SK-N-SH (cell line): ENCODE data around the gene MDM4. TPM values are rescaled to one million over a fixed set of nuclear protein-coding genes. Genes with fewer than 3 reads are reported as not detected.

ENCODE experiments used
- CTCF ChIA-PET: fragments of 300-600, 350-600 bp; formaldehyde crosslinking; extraction: SDS; loops from one replicate; lab custom pipeline; 2021; lab: Yijun Ruan, JAX
- POLR2A ChIA-PET: fragments of 350-600 bp; sonication (Branson Sonifier 250); formaldehyde crosslinking; extraction: SDS; loops from one replicate; lab custom pipeline; 2020; ENCODE audit warnings: antibody characterized with exemption, inconsistent platforms; lab: Yijun Ruan, JAX
- DNase-seq: peaks from one replicate; pipeline ENCODE4 v3.0.0; 2012
- H2AFZ ChIP-seq: fragments of 200-600 bp; sonication (generic); 2 replicates; pipeline ENCODE4 v1.8.1; 2016; ENCODE audit warnings: antibody characterized with exemption, mild to moderate bottlenecking, low read depth
- H3F3A ChIP-seq: fragments of 200-600 bp; sonication (generic); replicated peaks from 2 replicates; pipeline ENCODE3; 2016; ENCODE audit warnings: antibody characterized with exemption, mild to moderate bottlenecking; ENCODE audit not compliant: insufficient read depth
- H3K27ac ChIP-seq, 2 experiments: fragments of 200-500 bp in 1 of 2; fragments of 200-600 bp in 1 of 2; sonication (Bioruptor generic) in 1 of 2; sonication (generic), shearing (Covaris generic) in 1 of 2; 2 replicates each; pipeline versions ENCODE4 v1.5.1 to v1.6.1; 2014 to 2016; ENCODE audit warnings: low read depth in 2 of 2, inconsistent platforms in 1 of 2, low read length in 1 of 2, mild to moderate bottlenecking in 1 of 2, mixed read lengths in 1 of 2
- H3K27me3 ChIP-seq: fragments of 200-600 bp; sonication (generic), shearing (Covaris generic); 2 replicates; pipeline ENCODE4 v1.6.1; 2016; ENCODE audit warnings: mixed run types; ENCODE audit not compliant: insufficient read depth
- H3K36me3 ChIP-seq, 2 experiments: fragments of 200-500 bp in 1 of 2; fragments of 200-600 bp in 1 of 2; sonication (Bioruptor generic) in 1 of 2; sonication (generic) in 1 of 2; replicated peaks in 1 of 2; 2 replicates each; pipeline versions ENCODE3 to v1.5.1; 2014 to 2016; ENCODE audit warnings: low read length in 1 of 2, mild to moderate bottlenecking in 1 of 2; ENCODE audit not compliant: insufficient read depth in 2 of 2, control insufficient read depth in 1 of 2
- H3K4me1 ChIP-seq, 2 experiments: fragments of 200-500 bp in 1 of 2; fragments of 200-600 bp in 1 of 2; sonication (Bioruptor generic) in 1 of 2; sonication (generic), shearing (Covaris generic) in 1 of 2; 2 replicates each; pipeline versions ENCODE4 v1.5.1 to v1.6.1; 2014 to 2016; ENCODE audit warnings: low read depth in 1 of 2, low read length in 1 of 2, mixed run types in 1 of 2; ENCODE audit not compliant: insufficient read depth in 2 of 2, control insufficient read depth in 1 of 2
- H3K4me2 ChIP-seq: fragments of 200-600 bp; sonication (generic), shearing (Covaris generic); 2 replicates; pipeline ENCODE4 v1.6.1; 2017; ENCODE audit warnings: mixed run types
- H3K4me3 ChIP-seq, 2 experiments: fragments of 200-500 bp in 1 of 2; fragments of 200-600 bp in 1 of 2; sonication (Bioruptor generic) in 1 of 2; sonication (generic), shearing (Covaris generic) in 1 of 2; 2 replicates each; pipeline versions ENCODE4 v1.5.1 to v1.8.1; 2014 to 2016; ENCODE audit warnings: low read depth in 2 of 2, inconsistent platforms in 1 of 2, low read length in 1 of 2, mild to moderate bottlenecking in 1 of 2, mixed read lengths in 1 of 2, moderate library complexity in 1 of 2
- H3K79me2 ChIP-seq: fragments of 200-600 bp; sonication (generic); 2 replicates; pipeline ENCODE4 v1.8.1; 2017; ENCODE audit warnings: mild to moderate bottlenecking; ENCODE audit not compliant: insufficient read depth
- H3K9ac ChIP-seq: fragments of 200-600 bp; sonication (generic); 2 replicates; pipeline ENCODE4 v1.6.1; 2017; ENCODE audit warnings: mixed run types
- H3K9me2 ChIP-seq: fragments of 200-600 bp; sonication (generic); 2 replicates; pipeline ENCODE4 v1.6.1; 2017; ENCODE audit warnings: mixed run types
- H3K9me3 ChIP-seq: fragments of 200-600 bp; sonication (generic); 2 replicates; pipeline ENCODE4 v1.6.1; 2017; ENCODE audit warnings: mixed run types, mild to moderate bottlenecking, moderate library complexity
- H4K20me1 ChIP-seq: fragments of 200-600 bp; sonication (generic); 2 replicates; pipeline ENCODE4 v1.6.1; 2017; ENCODE audit warnings: mild to moderate bottlenecking, mixed run types; ENCODE audit not compliant: insufficient read depth
- EP300 ChIP-seq, 2 experiments: IDR thresholded peaks; 2 replicates each; pipeline versions ENCODE4 v1.4.0 to v1.6.1; 2012; ENCODE audit warnings: borderline replicate concordance in 1 of 2, low read depth in 1 of 2, low read length in 1 of 2
- EZH2phosphoT487 ChIP-seq: fragments of 200-600 bp; sonication (generic); IDR thresholded peaks from 2 replicates; pipeline ENCODE4 v1.6.1; 2017; ENCODE audit warnings: low read depth, mixed run types, mild to moderate bottlenecking, antibody characterized with exemption, moderate library complexity, borderline replicate concordance
- GABPA ChIP-seq: IDR thresholded peaks from 2 replicates; pipeline ENCODE4 v1.4.0; 2012; ENCODE audit warnings: low read depth, mild to moderate bottlenecking
- IRF3 ChIP-seq: fragments of 150-350 bp; IDR thresholded peaks from 2 replicates; pipeline ENCODE4 v1.6.1; 2016; ENCODE audit warnings: mild to moderate bottlenecking, low read depth, low read length
- MEF2A ChIP-seq: IDR thresholded peaks from 2 replicates; pipeline ENCODE4 v1.4.0; 2012; ENCODE audit warnings: low read depth, borderline replicate concordance
- MXI1 ChIP-seq: IDR thresholded peaks from 2 replicates; pipeline ENCODE4 v1.6.1; 2012; ENCODE audit warnings: mild to moderate bottlenecking, low read depth, low read length, improper control_type of control experiment
- PBX3 ChIP-seq: IDR thresholded peaks from 2 replicates; pipeline ENCODE4; 2012
- REST ChIP-seq: IDR thresholded peaks from 2 replicates; pipeline ENCODE4 v1.6.1; 2012; ENCODE audit warnings: mild to moderate bottlenecking, low read depth, low read length, moderate library complexity
- RFX5 ChIP-seq: IDR thresholded peaks from 2 replicates; pipeline ENCODE4 v1.6.1; 2012; ENCODE audit warnings: mild to moderate bottlenecking, improper control_type of control experiment, low read length
- RXRA ChIP-seq: IDR thresholded peaks from 2 replicates; pipeline ENCODE4 v1.4.0; 2012; ENCODE audit warnings: low read depth, mild to moderate bottlenecking, borderline replicate concordance
- SMC3 ChIP-seq: IDR thresholded peaks from 2 replicates; pipeline ENCODE4 v1.6.1; 2012; ENCODE audit warnings: low read depth, low read length, improper control_type of control experiment
- TCF12 ChIP-seq: IDR thresholded peaks from 2 replicates; pipeline ENCODE4 v1.4.0; 2012
- TEAD4 ChIP-seq: IDR thresholded peaks from 2 replicates; pipeline ENCODE4 v1.4.0; 2012; ENCODE audit warnings: mild to moderate bottlenecking, borderline replicate concordance; ENCODE audit not compliant: insufficient read depth
- USF2 ChIP-seq: fragments of 150-350 bp; IDR thresholded peaks from 2 replicates; pipeline ENCODE4 v1.6.1; 2017; ENCODE audit warnings: antibody characterized with exemption, low read length, low read depth, borderline replicate concordance
- YY1 ChIP-seq: IDR thresholded peaks from 2 replicates; pipeline ENCODE4 v1.4.0; 2012; ENCODE audit warnings: low read depth, mild to moderate bottlenecking
- ZBTB33 ChIP-seq: IDR thresholded peaks from 2 replicates; pipeline ENCODE4 v1.4.0; 2012; ENCODE audit warnings: low read depth, borderline replicate concordance
- WGBS: methylation state at CpG from one replicate; pipeline ENCODE4 v1.1.6; 2017; ENCODE audit warnings: low lambda C conversion rate; 5-methylcytosine and 5-hydroxymethylcytosine counted together
- polyA plus RNA-seq, 3 experiments: library from polyadenylated mRNA; depleted of rRNA; stranded (reverse); fragments of >200 nt; gene quantifications; 2 replicates each; pipeline ENCODE4 v1.2.3, GENCODE V29; 2012

Gene MDM4
- polyA plus RNA-seq, 1 of the 3 experiments (the other 2 are of a cell fraction) = 6.2 TPM

- TF ChIP-seq USF2 (no peak), EP300 (IDR thresholded peaks at IDR 0.05; ENCODE audit: borderline replicate concordance in 1 of 2, low read depth in 1 of 2, low read length in 1 of 2) (no peak), REST (no peak)
Observed at GRCh38 chr1:204475656-204476432, 40.4 kb upstream of the MDM4 start (continued).

- no peaks in the 10 kb centered on the region for H3K9me3 ChIP-seq
- H3K79me2 ChIP-seq = no peaks in the 10 kb centered on the region
- no peaks in the 10 kb centered on the region for H3K27me3 ChIP-seq
- DNase-seq = no peak
- H3F3A ChIP-seq = no peaks in the 10 kb centered on the region
- no peaks in the 10 kb centered on the region for H3K9me2 ChIP-seq
- 0 out of 2 replicates have a peak, but pooled peaks cover 2% of the 10 kb centered on the region for H4K20me1 ChIP-seq
- no peak overlapping the region for H3K4me2 ChIP-seq
- POLR2A ChIA-PET = interaction anchor here (0.6 kb wide), 1 partner anchor 14 kb away, joined by 3 read pairs; no protein-coding TSS in a partner anchor
- CTCF ChIA-PET = interaction anchor here (1.1 to 2.7 kb wide), 3 partner anchors 13 to 45 kb away, joined by 4 to 13 read pairs (median 10); partner anchors contain the start of gene PIK3C2B
- H3K27ac ChIP-seq = no peak overlapping the region
- no peak overlapping the region for H2AFZ ChIP-seq
- 74% methylated on average over 5 of the region's 5 CpGs for WGBS
- peaks cover 0 to 19% of the 10 kb centered on the region in 2 experiments; a peak in 3 of 4 replicates for H3K4me1 ChIP-seq
- no peak overlapping the region for H3K9ac ChIP-seq
- H3K36me3 ChIP-seq = no peaks in the 10 kb centered on the region
- H3K4me3 ChIP-seq = no peak overlapping the region
- no peak for TF ChIP-seq REST
- TF ChIP-seq MEF2A = no peak
- no peak for TF ChIP-seq GABPA
- TF ChIP-seq SMC3 = no peak
- TF ChIP-seq RFX5 = no peak
- no peak for TF ChIP-seq IRF3
- TF ChIP-seq ZBTB33 = no peak
- no peak for TF ChIP-seq TCF12
- no peak for TF ChIP-seq MXI1
- TF ChIP-seq YY1 = no peak
- no peak for TF ChIP-seq EZH2phosphoT487
- no peak for TF ChIP-seq TEAD4
- TF ChIP-seq RXRA = no peak
- no peak for TF ChIP-seq PBX3
Observed at GRCh38 chr1:204476563-204476962, 39.6 kb upstream of the MDM4 start.
